GM19025 (cell line): ENCODE data around the gene CASP7.
A peak's percentile ranks its signal among the peaks of the same experiment; 100 is the strongest.

Experiments
- ATAC-seq: cut with Tn5 transposase; IDR thresholded peaks from one replicate; pipeline ENCODE4 v1.9.1; 2021; ENCODE audit warnings: mild to moderate bottlenecking, low read depth, moderate library complexity; ENCODE audit not compliant: unreplicated experiment

Gene CASP7

GRCh38 chr10:113711142-113711541 lies 31.4 kb downstream of the CASP7 start:
- ATAC-seq: no peak

- no peak for ATAC-seq
Measured at GRCh38 chr10:113712024-113712423, 32.3 kb downstream of the CASP7 start.

GRCh38 chr10:113712755-113713639 lies 33.3 kb downstream of the CASP7 start:
- no peak for ATAC-seq

- ATAC-seq: no peak
Measured at GRCh38 chr10:113713640-113713982, 33.9 kb downstream of the CASP7 start.

- no peak for ATAC-seq
Measured at GRCh38 chr10:113716109-113716910, 36.6 kb downstream of the CASP7 start.

GRCh38 chr10:113718969-113719822 lies 39.5 kb downstream of the CASP7 start:
- ATAC-seq: no peak

- ATAC-seq: no peak
Measured at GRCh38 chr10:113720386-113720785, 40.7 kb downstream of the CASP7 start.

- no peak for ATAC-seq
Measured at GRCh38 chr10:113732160-113732881, 52.6 kb downstream of the CASP7 start.

- no peak for ATAC-seq
Measured at GRCh38 chr10:113732966-113733365, 53.3 kb downstream of the CASP7 start.

GRCh38 chr10:113733635-113734034 lies 53.9 kb downstream of the CASP7 start:
- no peak for ATAC-seq

GRCh38 chr10:113735913-113736312 lies 56.2 kb downstream of the CASP7 start:
- ATAC-seq: peak; percentile 84

- ATAC-seq: no peak
Measured at GRCh38 chr10:113736576-113736975, 56.9 kb downstream of the CASP7 start.

- no peak for ATAC-seq
Measured at GRCh38 chr10:113739031-113739430, 59.3 kb downstream of the CASP7 start.

- ATAC-seq: no peak
Measured at GRCh38 chr10:113739577-113739976, 59.9 kb downstream of the CASP7 start.

GRCh38 chr10:113740850-113741249 lies 61.1 kb downstream of the CASP7 start:
- no peak for ATAC-seq

GRCh38 chr10:113742466-113742865 lies 62.8 kb downstream of the CASP7 start:
- no peak for ATAC-seq

GRCh38 chr10:113743594-113743993 lies 63.9 kb downstream of the CASP7 start:
- no peak for ATAC-seq

GRCh38 chr10:113745374-113745773 lies 65.7 kb downstream of the CASP7 start:
- ATAC-seq: no peak

GRCh38 chr10:113746217-113746957 lies 66.7 kb downstream of the CASP7 start:
- no peak for ATAC-seq
